Right lung (tissue), 5 donors: ENCODE results near the gene RAC3. TPM values are rescaled to one million over a fixed set of nuclear protein-coding genes. Genes with fewer than 3 reads are reported as not detected.

Source experiments
- DNase-seq, 2 donors: peaks; one replicate each; pipeline ENCODE4 v3.0.0-alpha.2; 2013
- polyA plus RNA-seq, 5 donors: library from polyadenylated mRNA; unstranded; fragments of 120-200 nt; gene quantifications; one replicate each; pipeline versions ENCODE4 v1.2.1 to v1.2.3, GENCODE V29; 2013; ENCODE audit warnings: inconsistent platforms in 1 of 5, low replicate concordance in 1 of 5; ENCODE audit not compliant: insufficient read length in 5 of 5, insufficient read depth in 1 of 5

RAC3 gene
- polyA plus RNA-seq, 5 donors = 11.6 to 26.2 (median 16.2) TPM

DNA sequence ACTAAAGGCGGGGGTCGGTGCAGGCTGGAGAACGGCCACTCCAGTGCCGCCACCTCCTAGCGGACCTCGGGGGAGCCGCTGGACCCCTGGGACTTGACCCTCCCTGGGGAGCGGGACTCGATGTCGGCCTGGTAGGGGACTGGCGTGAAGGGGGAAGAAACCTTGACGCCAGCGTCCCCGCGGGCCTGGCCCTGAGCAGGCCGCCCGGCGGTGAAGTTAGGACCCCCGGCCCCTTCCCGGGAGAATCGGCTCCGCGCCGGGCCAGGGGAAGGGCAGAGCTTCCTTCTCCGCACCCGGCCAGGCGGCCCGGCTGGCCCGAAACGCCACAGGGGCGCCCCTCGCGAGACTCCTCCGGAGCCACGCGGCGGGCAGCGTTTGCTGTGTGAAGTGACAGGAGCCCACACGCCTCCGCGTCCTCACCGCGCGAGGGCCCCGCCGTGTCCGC lies 33.7 kb downstream of the RAC3 start:
- DNase-seq = no peak

DNA sequence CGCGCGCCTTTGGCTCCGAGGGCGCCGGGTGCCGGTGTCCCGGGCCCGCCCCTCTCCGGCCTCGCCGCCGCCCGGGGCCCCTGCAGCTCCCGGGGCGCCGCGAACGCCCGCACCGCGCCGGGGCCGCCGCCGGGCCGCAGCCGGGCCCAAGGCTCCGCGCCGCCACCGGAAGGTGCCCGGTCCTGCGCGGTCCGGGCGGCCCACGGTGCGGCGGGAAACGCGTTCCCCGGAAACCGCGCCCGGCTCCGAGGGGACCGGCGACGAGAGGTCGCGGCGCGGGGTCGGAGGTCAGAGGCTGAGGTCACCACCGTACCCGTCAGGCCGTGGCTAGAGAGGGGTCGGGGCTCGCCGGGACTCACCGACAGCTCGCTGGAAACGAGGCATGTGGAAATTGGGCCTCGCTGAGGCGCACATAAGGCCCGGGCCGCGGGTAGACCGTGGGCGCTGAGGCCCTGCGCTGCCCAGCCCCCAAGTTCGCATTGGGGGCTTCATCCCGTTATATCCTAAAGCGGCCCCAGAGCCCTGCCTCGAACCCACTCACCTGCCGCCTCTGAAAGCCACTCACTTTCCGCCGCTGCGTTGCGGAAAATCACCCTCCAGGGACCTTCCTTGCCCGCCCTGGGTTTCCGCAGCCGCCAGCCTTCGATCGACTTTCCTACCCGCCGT lies 34.3 kb downstream of the RAC3 start, which contains the start of gene DUS1L:
Gene DUS1L, minus strand, starts transcription at position 167 of the 666 bp plus-strand sequence. CDS start 745 bp downstream, outside the sequence.
- DNase-seq = peak; percentile 43 to 61

DNA sequence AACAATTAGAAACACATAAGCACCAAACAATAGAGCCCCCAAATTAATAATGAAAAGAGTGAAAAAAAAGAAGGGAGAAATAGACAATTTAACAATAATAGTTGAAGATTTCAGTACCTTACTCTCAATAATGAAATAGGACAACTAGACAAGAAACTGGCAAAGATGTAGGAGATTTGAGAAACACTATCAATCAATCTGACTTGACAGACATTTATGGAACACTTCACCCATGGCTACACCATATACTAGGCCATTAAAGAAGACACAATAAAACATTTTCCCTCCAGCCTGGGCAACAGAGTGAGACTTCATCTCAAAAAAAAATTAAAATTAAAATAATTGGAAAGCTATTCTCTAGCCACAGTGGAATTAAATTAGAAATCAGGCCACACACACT lies 39.1 kb downstream of the RAC3 start:
- DNase-seq = no peak

DNA sequence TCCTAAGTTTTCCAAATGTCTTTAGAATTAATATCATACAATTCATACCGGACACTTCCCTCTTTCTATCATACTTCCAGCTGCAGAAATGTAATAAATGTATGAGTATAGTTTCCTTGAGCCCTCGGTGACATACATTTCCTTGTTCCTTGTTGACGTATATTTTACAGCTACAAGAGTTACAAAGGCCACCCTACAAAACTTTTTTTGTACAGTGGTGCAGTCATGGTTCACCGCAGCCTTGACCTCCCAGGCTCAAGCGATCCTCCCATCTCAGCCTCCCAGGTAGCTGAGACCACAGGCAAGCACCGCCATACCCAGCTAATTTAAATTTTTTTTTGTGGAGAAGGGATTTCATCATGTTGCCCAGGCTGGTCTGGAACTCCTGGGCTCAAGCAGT lies 41.3 kb downstream of the RAC3 start:
- no peak for DNase-seq

DNA sequence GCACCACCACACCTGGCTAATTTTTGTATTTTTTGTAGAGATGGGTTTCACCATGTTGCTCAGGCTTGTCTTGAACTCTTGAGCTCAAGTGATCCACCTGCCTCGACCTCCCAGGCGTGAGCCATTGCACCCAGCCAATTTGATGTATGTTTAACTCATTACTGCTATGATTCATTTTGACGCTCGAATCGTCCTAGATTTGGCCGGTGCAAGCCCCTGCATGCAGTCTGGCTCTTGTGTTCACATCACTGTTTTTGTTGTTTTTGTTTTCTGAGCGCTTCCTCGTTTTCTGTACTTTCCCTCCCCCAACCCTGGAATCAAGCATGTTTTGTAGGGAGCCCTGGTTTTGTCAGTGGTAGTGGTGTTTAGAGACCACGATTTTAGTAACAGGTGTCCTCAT lies 42.0 kb downstream of the RAC3 start:
- no peak for DNase-seq

DNA sequence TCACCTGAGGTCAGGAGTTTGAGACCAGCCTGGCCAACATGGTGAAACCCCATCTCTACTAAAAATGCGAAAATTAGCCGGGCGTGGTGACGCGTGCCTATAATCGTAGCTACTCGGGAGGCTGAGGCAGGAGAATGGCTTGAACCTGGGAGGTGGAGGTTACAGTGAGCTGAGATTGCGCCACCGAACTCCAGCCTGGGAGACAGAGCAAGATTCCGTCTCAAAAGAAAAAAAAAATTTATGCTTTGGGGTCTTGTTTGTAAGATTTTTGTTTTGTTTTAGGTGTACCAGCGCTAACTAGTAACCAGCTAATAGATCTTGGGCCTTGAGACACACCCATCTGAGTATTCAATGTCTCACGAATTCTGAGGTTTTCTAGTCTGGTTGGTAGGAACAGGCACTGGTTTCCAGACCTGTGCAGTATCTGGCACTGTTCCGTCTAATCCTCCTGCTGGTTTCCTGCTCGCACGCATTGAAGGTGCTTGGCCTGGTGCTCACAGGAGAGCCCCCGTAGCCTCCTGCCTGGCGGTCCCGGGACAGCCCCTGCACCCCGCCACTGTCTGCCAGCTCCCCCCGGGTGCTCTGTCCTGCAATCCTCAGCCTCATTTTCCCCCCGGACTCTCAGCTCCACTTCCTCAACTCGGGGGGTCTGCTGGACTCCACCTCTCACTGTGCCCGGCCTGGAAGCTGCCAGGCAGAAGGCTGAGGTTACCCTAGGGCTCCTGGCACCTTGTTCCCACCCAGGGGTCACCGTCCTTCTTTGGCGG lies 44.7 kb downstream of the RAC3 start:
- no peak for DNase-seq

DNA sequence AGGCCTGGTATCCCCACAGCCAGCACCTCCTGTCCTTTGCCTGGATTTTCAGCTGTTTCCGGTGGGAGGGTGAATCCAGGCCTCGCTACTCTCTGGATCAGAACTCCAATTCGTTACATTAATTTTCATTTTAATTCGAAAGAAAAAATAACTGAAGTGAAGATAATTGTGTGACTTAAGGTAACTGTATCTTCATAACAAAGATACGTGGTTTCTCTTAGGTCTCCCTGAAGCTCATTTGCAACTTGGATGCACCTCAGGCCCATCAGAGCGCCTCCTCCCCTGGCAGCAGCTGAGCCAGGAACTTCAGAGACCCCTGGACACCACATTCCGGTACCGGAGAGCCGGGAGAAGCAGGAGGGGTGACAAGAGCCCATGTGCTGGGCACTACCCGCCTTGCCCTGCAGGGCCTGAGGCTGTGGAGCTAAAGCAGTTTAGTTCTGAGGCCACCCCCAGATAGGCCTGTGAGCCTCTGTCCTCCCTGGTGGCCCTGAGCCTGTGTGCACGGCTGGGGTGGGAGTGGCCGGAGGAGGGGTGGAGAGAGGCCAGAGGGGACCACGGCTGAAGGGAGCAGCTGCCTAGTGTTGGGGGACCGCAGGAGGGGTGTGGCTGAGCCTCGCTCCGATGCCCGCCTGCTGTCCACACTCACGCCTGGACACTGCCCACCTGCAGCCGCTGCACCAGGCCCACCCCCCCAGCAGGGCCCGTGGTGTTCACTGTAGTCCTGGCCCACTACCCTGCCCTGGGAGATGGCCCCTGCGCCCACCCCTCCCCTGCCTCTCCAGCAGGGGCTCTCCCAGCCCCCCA lies 45.5 kb downstream of the RAC3 start:
- DNase-seq = no peak

DNA sequence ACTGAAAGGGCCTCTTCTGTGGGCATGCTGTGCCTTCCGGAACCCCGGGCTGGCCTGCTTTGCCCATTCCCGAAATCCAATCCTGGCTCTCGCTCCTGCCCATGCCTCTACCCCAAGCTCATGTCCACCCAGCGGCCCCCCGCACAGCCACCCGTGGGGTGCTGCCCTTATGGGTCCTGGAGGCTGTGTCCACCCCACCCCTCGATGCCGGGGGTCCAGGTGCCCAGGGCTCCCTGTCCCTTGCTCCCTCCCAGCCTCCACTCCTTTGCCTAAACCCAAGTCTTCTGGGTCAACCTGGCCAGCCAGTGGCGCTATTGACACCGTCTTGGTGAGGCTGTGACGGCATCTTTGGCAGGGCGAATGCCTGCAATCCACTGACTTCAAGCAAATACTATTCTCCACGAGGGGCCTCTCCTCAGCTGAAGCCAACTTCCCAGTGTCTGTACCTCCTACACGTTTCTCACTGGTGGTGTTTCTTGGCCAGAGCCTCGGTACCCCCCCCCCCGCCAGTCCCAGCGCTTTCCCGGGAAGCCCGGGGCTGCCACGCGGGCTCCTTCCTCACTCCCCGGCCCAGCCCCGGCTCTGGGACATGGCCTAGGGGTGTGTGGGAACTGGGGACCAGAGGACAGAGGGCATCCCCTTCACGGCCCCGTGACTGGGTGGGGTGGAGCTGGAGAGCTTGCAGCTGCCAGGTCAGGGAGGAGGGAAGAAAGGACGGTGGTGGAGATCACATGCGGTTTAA lies 46.3 kb downstream of the RAC3 start:
- DNase-seq = no peak

DNA sequence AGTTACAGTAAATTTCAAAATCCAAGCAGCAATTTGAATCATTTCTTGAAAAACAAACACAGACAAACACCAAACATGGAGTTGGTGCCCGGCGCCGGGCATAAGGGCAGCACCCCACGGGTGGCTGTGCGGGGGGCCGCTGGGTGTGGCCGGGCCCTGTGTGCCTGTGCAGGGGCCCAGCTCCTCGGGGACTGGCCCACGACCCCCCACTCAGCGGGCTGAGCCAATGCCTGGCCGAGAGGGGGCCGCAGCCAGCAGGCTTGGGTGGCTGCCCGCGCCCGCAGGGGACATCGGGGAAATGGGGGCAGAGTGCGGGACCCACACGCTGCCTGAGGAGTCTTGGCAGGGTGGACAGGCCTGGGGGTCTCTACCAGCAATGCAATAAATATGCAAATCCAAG lies 47.0 kb downstream of the RAC3 start:
- DNase-seq = no peak

DNA sequence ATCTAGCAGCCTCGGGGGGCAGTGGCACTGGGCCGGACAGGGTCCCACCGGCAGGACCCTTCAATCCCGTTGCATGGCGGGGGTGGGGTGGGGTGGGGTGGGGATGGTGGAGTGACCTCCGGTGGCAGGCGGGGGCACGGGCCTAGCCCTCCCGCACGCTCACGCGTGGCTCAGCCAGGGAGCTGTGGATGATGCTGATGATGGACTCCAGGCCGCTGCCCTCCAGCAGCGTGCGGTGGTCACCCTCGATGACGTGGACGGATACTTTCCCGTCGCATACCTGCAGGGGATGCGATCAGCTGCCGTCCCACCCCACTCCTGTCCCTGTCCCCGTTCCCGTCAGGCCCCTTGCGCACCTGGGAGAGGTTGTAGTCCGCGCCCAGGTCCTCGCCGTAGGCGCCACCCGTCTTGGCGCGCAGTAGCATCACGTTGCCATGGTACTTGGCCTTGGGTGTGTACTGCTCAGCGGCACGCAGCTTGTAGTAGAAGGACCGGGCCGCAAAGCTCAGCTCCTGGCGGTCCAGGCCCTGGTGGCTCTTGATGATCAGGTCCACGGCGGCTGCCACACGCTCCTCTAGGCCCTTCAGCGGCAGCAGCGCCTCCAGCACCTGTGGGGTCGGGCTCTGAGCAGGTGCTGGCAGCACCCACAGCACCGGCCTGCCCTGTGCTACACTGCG lies 47.7 kb downstream of the RAC3 start:
- DNase-seq = no peak

DNA sequence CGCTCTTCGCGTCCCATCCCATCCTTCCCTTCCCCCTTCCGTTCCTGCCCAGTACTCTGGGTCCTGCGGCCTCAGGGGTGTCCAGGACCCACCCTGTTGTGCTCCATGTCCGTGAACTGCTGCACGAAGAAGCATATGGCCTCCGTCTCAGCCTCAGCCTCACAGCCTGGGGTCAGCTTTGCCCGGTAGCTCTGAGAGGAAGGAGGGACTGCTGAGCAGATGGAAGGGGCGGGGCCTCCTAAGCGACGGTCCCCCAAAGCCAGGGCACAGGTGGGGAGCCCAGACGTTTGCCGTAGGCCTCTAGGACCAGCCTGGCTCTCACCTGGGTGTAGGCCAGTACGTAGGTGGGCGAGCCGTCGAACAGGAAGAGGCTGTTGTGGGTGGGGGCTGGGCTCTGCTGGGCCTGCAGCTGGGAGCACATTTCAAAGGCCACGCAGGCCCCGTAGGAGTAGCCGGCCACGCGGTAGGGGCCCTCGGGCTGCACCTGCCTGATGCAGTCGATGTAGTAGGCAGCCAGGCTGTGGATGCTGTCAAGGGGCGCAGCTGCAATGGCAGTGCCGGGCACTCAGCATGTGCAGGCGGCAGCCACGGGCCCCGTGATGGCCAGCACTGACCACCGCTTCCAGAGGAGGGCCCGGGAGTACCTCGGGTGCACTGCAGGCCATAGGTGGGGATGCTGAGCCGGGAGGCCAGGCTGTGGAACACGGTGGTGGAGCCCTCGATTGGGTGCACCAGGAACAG lies 48.7 kb downstream of the RAC3 start:
- DNase-seq = no peak

DNA sequence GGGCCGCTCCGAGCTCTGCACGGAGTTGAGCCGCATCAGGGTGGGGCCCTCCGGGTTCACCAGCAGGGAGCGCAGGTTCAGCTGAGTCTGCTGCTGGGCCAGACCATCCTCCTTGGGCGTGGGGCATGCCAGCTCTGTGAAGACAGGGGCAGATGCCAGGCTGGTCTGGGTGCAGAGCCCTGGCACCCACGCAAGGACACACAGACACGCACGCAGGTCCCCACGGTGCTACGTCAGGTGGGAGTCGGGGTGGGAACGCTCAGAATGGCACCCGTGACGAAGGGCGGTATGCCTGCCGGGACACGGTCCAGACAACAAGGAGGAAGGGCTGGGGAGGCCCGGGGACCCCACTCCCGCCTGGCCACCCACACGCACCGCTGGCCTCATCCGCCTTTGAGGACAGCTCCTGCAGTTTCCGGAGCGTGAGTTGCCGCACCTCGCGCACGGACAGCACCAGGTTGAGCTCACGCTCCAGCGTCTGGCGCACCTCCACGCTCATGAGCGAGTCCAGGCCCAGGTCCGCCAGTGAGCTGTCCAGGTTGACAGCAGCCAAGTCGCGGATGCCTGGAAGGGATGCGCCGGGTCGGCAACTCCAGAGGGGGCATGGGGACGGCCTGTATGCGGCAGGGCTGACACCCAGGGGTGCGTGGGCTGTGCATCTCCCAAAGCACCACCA lies 49.4 kb downstream of the RAC3 start:
- DNase-seq = no peak

DNA sequence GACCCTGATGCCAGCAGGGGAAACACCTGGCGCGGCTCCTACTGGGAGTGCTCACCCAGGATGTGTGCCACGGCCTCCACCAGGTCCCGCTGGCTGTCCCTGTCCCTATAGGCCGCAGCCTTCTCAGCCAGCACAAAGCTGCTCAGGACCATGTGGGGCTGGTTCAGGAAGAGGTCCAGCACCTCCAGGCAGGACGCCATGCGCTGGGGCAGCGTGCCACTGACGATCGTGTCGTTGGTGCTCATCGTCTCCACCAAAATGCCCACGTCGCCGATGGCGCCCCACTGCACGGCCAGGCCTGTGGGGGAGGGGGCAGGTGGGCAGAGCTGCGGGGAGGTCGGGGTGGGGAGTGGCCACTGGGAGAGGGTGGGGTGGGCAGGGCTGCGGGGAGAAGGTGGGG lies 50.1 kb downstream of the RAC3 start:
- DNase-seq = no peak

DNA sequence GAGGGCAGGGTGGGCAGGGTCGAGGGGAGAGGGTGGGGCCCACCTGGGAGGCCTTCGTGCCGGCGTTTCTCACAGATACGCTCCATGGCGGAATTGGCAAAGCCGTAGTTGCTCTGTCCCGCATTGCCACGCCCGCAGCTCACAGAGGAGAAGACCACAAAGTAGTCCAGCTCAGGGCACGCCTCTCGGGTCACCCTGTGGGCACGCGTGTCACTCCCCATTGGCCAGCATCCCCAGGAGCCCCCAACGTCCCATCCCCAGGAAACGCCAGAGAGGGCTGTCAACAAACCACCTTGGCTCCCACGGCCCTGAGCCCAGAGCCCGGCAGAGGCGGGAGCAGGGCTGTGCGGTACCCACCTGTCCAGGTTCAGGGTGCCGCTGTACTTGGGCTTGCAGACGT lies 50.5 kb downstream of the RAC3 start:
- no peak for DNase-seq

DNA sequence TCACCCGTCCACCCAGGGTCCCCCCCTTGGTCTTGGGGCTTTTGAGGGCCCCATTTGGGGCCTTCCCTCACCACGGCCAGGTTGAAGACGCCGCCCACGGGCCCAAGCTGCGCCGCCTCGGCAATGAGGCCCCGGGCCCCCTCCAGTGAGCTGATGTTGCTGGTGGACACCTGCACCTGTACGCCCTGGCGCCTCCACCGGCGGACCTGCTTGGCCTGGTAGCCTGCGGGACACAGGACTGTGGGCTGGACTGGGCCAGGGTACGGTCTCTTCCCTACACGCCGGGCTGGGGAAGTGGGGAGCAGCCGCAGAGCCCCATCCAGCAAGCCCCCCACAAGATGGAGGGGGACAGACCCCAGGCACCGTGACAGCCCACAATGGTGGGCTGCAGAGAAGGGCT lies 51.0 kb downstream of the RAC3 start:
- DNase-seq = no peak

DNA sequence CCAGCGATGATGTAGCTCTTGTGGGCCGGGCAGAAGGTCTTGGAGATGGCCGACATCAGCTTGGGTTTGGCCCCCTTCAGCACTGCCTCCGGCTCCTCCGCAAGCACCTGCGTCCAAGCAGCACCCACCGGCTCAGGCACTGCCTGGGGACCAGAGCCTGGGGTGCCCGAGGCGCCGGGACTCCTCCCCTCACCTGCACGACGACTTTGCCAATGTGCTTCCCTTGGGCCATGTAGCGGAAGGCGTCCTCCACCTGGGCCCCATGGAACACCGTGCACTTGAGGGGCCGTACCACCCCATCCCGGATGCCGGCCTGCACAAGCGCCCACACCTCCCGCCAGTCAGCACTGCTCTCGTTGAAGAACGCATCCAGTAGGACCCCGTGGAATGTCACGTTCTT lies 51.5 kb downstream of the RAC3 start:
- no peak for DNase-seq
